ENCODE results near the gene COX8A. TPM values are rescaled to one million over a fixed set of nuclear protein-coding genes. Genes with fewer than 3 reads are reported as not detected.

The COX8A gene
- total and polyA plus RNA-seq, 2 of the 13 experiments (the other 11 are each of a cell fraction or from before 2014, with no cell fraction given), result 202 to 406 TPM

GRCh38 chr11:64007629-64008282, 33.3 kb downstream of the COX8A start (continued):
- TF ChIP-seq HNF1B (CRISPR knock-in tag; IDR thresholded peaks at IDR 0.05) (peak; percentile 90), HMG20B (CRISPR knock-in tag; conservative IDR thresholded peaks at IDR 0.05) (peak; percentile 88), ZNF441 (CRISPR knock-in tag; IDR thresholded peaks at IDR 0.05; ENCODE audit: borderline replicate concordance) (peak; percentile 94), ETV6 (CRISPR knock-in tag; conservative IDR thresholded peaks at IDR 0.05) (0 out of 2 replicates have a peak, but pooled peaks have one; percentile 35), ZNF33A (CRISPR knock-in tag; IDR thresholded peaks at IDR 0.05; ENCODE audit: borderline replicate concordance) (no peak), SETDB1 (CRISPR knock-in tag; IDR thresholded peaks at IDR 0.05; ENCODE audit: borderline replicate concordance) (no peak), ZNF839 (CRISPR knock-in tag; IDR thresholded peaks at IDR 0.05; ENCODE audit: borderline replicate concordance) (0 out of 2 replicates have a peak, but pooled peaks have one; percentile 58), ZFY (CRISPR knock-in tag; IDR thresholded peaks at IDR 0.05) (peak; percentile 78), RBM39 (IDR thresholded peaks at IDR 0.05; ENCODE audit: low read depth, low read length, poor library complexity, severe bottlenecking) (peak; percentile 23), ZFP37 (CRISPR knock-in tag; IDR thresholded peaks at IDR 0.05; ENCODE audit: borderline replicate concordance) (no peak), MTF1 (CRISPR knock-in tag; IDR thresholded peaks at IDR 0.05) (no peak), KDM4B (CRISPR knock-in tag; IDR thresholded peaks at IDR 0.05) (0 out of 2 replicates have a peak, but pooled peaks have one; percentile 51), DMAP1 (CRISPR knock-in tag; IDR thresholded peaks at IDR 0.05) (peak; percentile 19; the same call in 1 of the 2 replicates), KDM2A (CRISPR knock-in tag; IDR thresholded peaks at IDR 0.05; ENCODE audit: borderline replicate concordance, low read depth) (peak; percentile 96), TBX2 (CRISPR knock-in tag; IDR thresholded peaks at IDR 0.05; ENCODE audit: borderline replicate concordance) (peak; percentile 88), NR2C2 (CRISPR knock-in tag; IDR thresholded peaks at IDR 0.05; ENCODE audit: borderline replicate concordance) (peak; percentile 29; the same call in 1 of the 2 replicates), MTA3 (CRISPR knock-in tag; IDR thresholded peaks at IDR 0.05) (no peak), ZNF350 (CRISPR knock-in tag; IDR thresholded peaks at IDR 0.05; ENCODE audit: borderline replicate concordance, low read depth) (peak; percentile 80; the same call in 1 of the 2 replicates), ESRRA (CRISPR knock-in tag; IDR thresholded peaks at IDR 0.05; ENCODE audit: low read depth) (0 out of 2 replicates have a peak, but pooled peaks have one; percentile 54), DNMT1 (CRISPR knock-in tag; IDR thresholded peaks at IDR 0.05) (0 out of 2 replicates have a peak, but pooled peaks have one; percentile 71), ZNF160 (CRISPR knock-in tag; IDR thresholded peaks at IDR 0.05) (no peak)
- TF ChIP-seq, protein P1, sequence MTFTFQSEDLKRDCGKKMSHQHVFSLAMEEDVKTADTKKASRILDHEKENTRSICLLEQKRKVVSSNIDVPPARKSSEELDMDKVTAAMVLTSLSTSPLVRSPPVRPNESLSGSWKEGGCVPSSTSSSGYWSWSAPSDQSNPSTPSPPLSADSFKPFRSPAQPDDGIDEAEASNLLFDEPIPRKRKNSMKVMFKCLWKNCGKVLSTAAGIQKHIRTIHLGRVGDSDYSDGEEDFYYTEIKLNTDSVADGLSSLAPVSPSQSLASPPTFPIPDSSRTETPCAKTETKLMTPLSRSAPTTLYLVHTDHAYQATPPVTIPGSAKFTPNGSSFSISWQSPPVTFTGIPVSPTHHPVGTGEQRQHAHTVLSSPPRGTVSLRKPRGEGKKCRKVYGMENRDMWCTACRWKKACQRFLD (CRISPR knock-in tag; IDR thresholded peaks at IDR 0.05; ENCODE audit: borderline replicate concordance), result no peak
- TF ChIP-seq, protein P2, sequence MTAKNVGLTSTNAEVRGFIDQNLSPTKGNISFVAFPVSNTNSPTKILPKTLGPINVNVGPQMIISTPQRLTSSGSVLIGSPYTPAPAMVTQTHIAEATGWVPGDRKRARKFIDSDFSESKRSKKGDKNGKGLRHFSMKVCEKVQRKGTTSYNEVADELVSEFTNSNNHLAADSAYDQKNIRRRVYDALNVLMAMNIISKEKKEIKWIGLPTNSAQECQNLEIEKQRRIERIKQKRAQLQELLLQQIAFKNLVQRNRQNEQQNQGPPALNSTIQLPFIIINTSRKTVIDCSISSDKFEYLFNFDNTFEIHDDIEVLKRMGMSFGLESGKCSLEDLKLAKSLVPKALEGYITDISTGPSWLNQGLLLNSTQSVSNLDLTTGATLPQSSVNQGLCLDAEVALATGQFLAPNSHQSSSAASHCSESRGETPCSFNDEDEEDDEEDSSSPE (CRISPR knock-in tag; IDR thresholded peaks at IDR 0.05), result peak; percentile 71; the same call in 1 of the 2 replicates
- TF ChIP-seq, protein P3, sequence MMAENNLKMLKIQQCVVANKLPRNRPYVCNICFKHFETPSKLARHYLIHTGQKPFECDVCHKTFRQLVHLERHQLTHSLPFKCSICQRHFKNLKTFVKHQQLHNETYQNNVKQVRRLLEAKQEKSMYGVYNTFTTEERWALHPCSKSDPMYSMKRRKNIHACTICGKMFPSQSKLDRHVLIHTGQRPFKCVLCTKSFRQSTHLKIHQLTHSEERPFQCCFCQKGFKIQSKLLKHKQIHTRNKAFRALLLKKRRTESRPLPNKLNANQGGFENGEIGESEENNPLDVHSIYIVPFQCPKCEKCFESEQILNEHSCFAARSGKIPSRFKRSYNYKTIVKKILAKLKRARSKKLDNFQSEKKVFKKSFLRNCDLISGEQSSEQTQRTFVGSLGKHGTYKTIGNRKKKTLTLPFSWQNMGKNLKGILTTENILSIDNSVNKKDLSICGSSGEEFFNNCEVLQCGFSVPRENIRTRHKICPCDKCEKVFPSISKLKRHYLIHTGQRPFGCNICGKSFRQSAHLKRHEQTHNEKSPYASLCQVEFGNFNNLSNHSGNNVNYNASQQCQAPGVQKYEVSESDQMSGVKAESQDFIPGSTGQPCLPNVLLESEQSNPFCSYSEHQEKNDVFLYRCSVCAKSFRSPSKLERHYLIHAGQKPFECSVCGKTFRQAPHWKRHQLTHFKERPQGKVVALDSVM (CRISPR knock-in tag; IDR thresholded peaks at IDR 0.05), result peak; percentile 72

All from HepG2 (cell line).